Prostate gland (tissue), 2 donors: ENCODE data around the gene SSTR3.

Experiments used
- CTCF ChIP-seq, 4 experiments: fragments of 200-600 bp in 2 of 4; fragments of 450-650 bp in 2 of 4; sonication (generic) in 2 of 4; IDR thresholded peaks; 1 replicate in 3 of 4; 2 replicates in 1 of 4; pipeline ENCODE4 v1.5.1; 2016 to 2019; ENCODE audit warnings: antibody characterized with exemption in 4 of 4, mild to moderate bottlenecking in 2 of 4, moderate library complexity in 2 of 4
- POLR2A ChIP-seq: fragments of 450-650 bp; IDR thresholded peaks from one replicate; pipeline ENCODE4 v1.6.1; 2016; ENCODE audit warnings: antibody characterized with exemption, mild to moderate bottlenecking

- TF ChIP-seq CTCF (IDR thresholded peaks at IDR 0.05) (peak; percentile 93 to 99 (median 96)), POLR2A (peak; percentile 99)
Observed at GRCh38 chr22:37199103-37199759, 13.0 kb downstream of the SSTR3 start.
